ENCODE data around the gene ESYT1. TPM values are rescaled to one million over a fixed set of nuclear protein-coding genes. Genes with fewer than 3 reads are reported as not detected.

Gene ESYT1
- total and polyA plus RNA-seq, 4 experiments from 2014 or later = 249 to 690 (median 326) TPM

- H3K27me3 ChIP-seq (ENCODE audit: insufficient read depth, low read length) = peaks cover 6% of the 10 kb centered on the region
- H3K9me3 ChIP-seq (ENCODE audit: control insufficient read depth in 1 of 2, low read length in 2 of 2) = no peaks in the 10 kb centered on the region
- no peaks in the 10 kb centered on the region for H3K9me3 Mint-ChIP-seq
- no peaks in the 10 kb centered on the region for H3K36me3 ChIP-seq (ENCODE audit: insufficient read depth, low read length)
- intact Hi-C loops (cut with micrococcal nuclease) = no loop called here
- ChIA-PET CTCF (ENCODE audit: partially characterized antibody) (interaction anchor here (0.6 to 3.0 kb wide), 5 partner anchors 15 to 39 kb away, joined by 3 to 23 read pairs (median 3); partner anchors contain the start of genes PA2G4 and ZC3H10), POLR2A (ENCODE audit: partially characterized antibody) (interaction anchor here (0.7 to 0.9 kb wide), 2 partner anchors 16 to 17 kb away, joined by 3 to 4 read pairs; partner anchors contain the start of gene PA2G4)
- H3K4me1 Mint-ChIP-seq = no peaks in the 10 kb centered on the region
- H3K4me3 ChIP-seq (ENCODE audit: low read length in 2 of 2) = no peak overlapping the region
- H3K27ac Mint-ChIP-seq = no peak overlapping the region
- no peak overlapping the region for H3K27ac ChIP-seq (ENCODE audit: low read depth, low read length)
- no peaks in the 10 kb centered on the region for H3K4me1 ChIP-seq (ENCODE audit: insufficient read depth, low read length)
- H3K36me3 Mint-ChIP-seq = no peaks in the 10 kb centered on the region
- no peak overlapping the region for H3K4me3 Mint-ChIP-seq
- no peak for DNase-seq
- H3K27me3 Mint-ChIP-seq = peaks cover 0 to 3% of the 10 kb centered on the region in 2 donors
Observed at GRCh38 chr12:56086608-56087007, 41.5 kb upstream of the ESYT1 start.

GRCh38 chr12:56087220-56087619 lies 40.8 kb upstream of the ESYT1 start:
- intact Hi-C loops (cut with micrococcal nuclease) = no loop called here
- peaks cover 0 to 3% of the 10 kb centered on the region in 2 donors for H3K27me3 Mint-ChIP-seq

GRCh38 chr12:56097738-56098137 lies 30.3 kb upstream of the ESYT1 start:
- H3K36me3 Mint-ChIP-seq = no peaks in the 10 kb centered on the region

More at GRCh38 chr12:56087220-56087619, 40.8 kb upstream of the ESYT1 start:
- CTCF ChIA-PET (ENCODE audit: partially characterized antibody) = no interaction called here
- Mint-ChIP-seq H3K4me1 (no peaks in the 10 kb centered on the region), H3K27ac (peak overlapping the region in 1 of 7 donors; percentile 63), H3K4me3 (no peak overlapping the region), H3K9me3 (no peaks in the 10 kb centered on the region), H3K36me3 (no peaks in the 10 kb centered on the region)
- DNase-seq = no peak
- Histone ChIP-seq H3K4me1 (ENCODE audit: insufficient read depth, low read length) (no peaks in the 10 kb centered on the region), H3K4me3 (ENCODE audit: low read length in 2 of 2) (no peak overlapping the region), H3K36me3 (ENCODE audit: insufficient read depth, low read length) (no peaks in the 10 kb centered on the region), H3K9me3 (ENCODE audit: control insufficient read depth in 1 of 2, low read length in 2 of 2) (no peaks in the 10 kb centered on the region), H3K27ac (ENCODE audit: low read depth, low read length) (no peak overlapping the region), H3K27me3 (ENCODE audit: insufficient read depth, low read length) (peaks cover 6% of the 10 kb centered on the region)
- POLR2A ChIA-PET (ENCODE audit: partially characterized antibody) = no interaction called here

DNA sequence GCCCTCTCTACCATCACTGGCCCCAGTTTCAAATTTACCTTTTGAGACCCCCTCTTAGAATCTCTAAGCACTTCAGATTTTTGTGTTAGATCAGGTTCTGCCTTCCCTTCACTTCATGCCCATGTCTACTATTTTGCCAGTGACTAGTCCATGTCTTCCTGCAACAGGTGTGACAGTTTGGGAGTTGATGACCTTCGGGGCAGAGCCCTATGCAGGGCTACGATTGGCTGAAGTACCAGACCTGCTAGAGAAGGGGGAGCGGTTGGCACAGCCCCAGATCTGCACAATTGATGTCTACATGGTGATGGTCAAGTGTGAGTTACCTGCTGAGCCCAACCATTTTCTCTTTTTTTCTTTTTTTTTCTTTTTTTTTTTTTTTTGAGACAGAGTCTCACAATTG lies 29.5 kb upstream of the ESYT1 start:
- Histone ChIP-seq H3K27me3 (ENCODE audit: insufficient read depth, low read length) (no peaks in the 10 kb centered on the region), H3K36me3 (ENCODE audit: insufficient read depth, low read length) (no peaks in the 10 kb centered on the region), H3K27ac (ENCODE audit: low read depth, low read length) (no peak overlapping the region), H3K4me1 (ENCODE audit: insufficient read depth, low read length) (peaks cover 23% of the 10 kb centered on the region), H3K9me3 (ENCODE audit: control insufficient read depth in 1 of 2, low read length in 2 of 2) (no peaks in the 10 kb centered on the region), H3K4me3 (ENCODE audit: low read length in 2 of 2) (no peak overlapping the region)
- no peak for DNase-seq
- intact Hi-C loops (cut with micrococcal nuclease) = no loop called here
- no peak overlapping the region for H3K4me3 Mint-ChIP-seq
- ChIA-PET POLR2A (ENCODE audit: partially characterized antibody) (interaction anchor here (0.6 kb wide), 1 partner anchor 48 kb away, joined by 5 read pairs; no protein-coding TSS in a partner anchor), CTCF (ENCODE audit: partially characterized antibody) (interaction anchor here (1.0 to 6.1 kb wide), 3 partner anchors 13 to 51 kb away, joined by 3 to 23 read pairs (median 5); no protein-coding TSS in a partner anchor)
- H3K36me3 Mint-ChIP-seq = no peaks in the 10 kb centered on the region
- peaks cover 3% of the 10 kb centered on the region in 2 donors for H3K27me3 Mint-ChIP-seq
- H3K4me1 Mint-ChIP-seq = peaks cover 21 to 28% (median 23%) of the 10 kb centered on the region in 4 donors
- H3K27ac Mint-ChIP-seq = no peak overlapping the region
- H3K9me3 Mint-ChIP-seq = no peaks in the 10 kb centered on the region

More at GRCh38 chr12:56097738-56098137, 30.3 kb upstream of the ESYT1 start:
- Mint-ChIP-seq H3K27me3 (peaks cover 3 to 4% of the 10 kb centered on the region in 2 donors), H3K9me3 (no peaks in the 10 kb centered on the region), H3K4me1 (peaks cover 14 to 20% (median 14%) of the 10 kb centered on the region in 4 donors), H3K4me3 (no peak overlapping the region), H3K27ac (peak overlapping the region in 2 of 7 donors; percentile 49 to 80)
- intact Hi-C loops (cut with micrococcal nuclease) = no loop called here
- POLR2A ChIA-PET (ENCODE audit: partially characterized antibody) = no interaction called here
- Histone ChIP-seq H3K27ac (ENCODE audit: low read depth, low read length) (no peak overlapping the region), H3K36me3 (ENCODE audit: insufficient read depth, low read length) (no peaks in the 10 kb centered on the region), H3K4me1 (ENCODE audit: insufficient read depth, low read length) (peaks cover 14% of the 10 kb centered on the region), H3K4me3 (ENCODE audit: low read length in 2 of 2) (no peak overlapping the region), H3K27me3 (ENCODE audit: insufficient read depth, low read length) (no peaks in the 10 kb centered on the region), H3K9me3 (ENCODE audit: control insufficient read depth in 1 of 2, low read length in 2 of 2) (no peaks in the 10 kb centered on the region)
- CTCF ChIA-PET (ENCODE audit: partially characterized antibody) = interaction anchor here (2.2 kb wide), 1 partner anchor 12 kb away, joined by 5 read pairs; no protein-coding TSS in a partner anchor
- no peak for DNase-seq

DNA sequence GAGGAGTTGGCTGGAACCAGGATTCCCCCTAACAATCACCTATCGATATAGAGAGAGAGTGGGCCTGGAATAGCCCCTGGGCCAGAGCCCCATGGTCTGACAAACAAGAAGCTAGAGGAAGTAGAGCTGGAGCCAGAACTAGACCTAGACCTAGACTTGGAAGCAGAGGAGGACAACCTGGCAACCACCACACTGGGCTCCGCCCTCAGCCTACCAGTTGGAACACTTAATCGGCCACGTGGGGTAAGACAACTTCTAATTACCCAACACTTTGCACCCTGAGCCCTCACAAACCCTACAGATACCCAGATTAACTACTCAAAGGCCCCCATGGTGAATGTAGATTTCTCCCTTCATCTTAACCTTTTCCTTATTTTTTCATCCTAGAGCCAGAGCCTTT lies 28.3 kb upstream of the ESYT1 start:
- H3K4me3 Mint-ChIP-seq = peak overlapping the region in 1 of 8 donors; percentile 17

GRCh38 chr12:56101045-56101444 lies 27.0 kb upstream of the ESYT1 start:
- no peaks in the 10 kb centered on the region for H3K27me3 ChIP-seq (ENCODE audit: insufficient read depth, low read length)
- peaks cover 37% of the 10 kb centered on the region for H3K4me1 ChIP-seq (ENCODE audit: insufficient read depth, low read length)
- Mint-ChIP-seq H3K36me3 (peaks cover under 1 to 16% of the 10 kb centered on the region in 2 donors), H3K27ac (peak overlapping the region in 5 of 7 donors; percentile 37 to 100 (median 98)), H3K27me3 (peaks cover 0 to 1% of the 10 kb centered on the region in 2 donors), H3K4me1 (peaks cover 29 to 50% (median 39%) of the 10 kb centered on the region in 4 donors), H3K9me3 (no peaks in the 10 kb centered on the region), H3K4me3 (no peak overlapping the region)
- H3K27ac ChIP-seq (ENCODE audit: low read depth, low read length) = peak overlapping the region; percentile 82
- ChIA-PET POLR2A (ENCODE audit: partially characterized antibody) (interaction anchor here (10.8 kb wide), 1 partner anchor 17 kb away, joined by 324 read pairs; the partner anchor contains the start of genes RPL41 and ZC3H10), CTCF (ENCODE audit: partially characterized antibody) (interaction anchor here (0.7 to 6.1 kb wide), 4 partner anchors 16 to 105 kb away, joined by 3 to 23 read pairs (median 4); partner anchors contain the start of genes SMARCC2 and ZC3H10)
- no peaks in the 10 kb centered on the region for H3K36me3 ChIP-seq (ENCODE audit: insufficient read depth, low read length)
- H3K4me3 ChIP-seq (ENCODE audit: low read length in 2 of 2) = no peak overlapping the region
- intact Hi-C loops (cut with micrococcal nuclease) = loop anchor here (5.0 kb wide), 4 partner anchors 94 to 364 kb away; partner anchors contain the start of genes ORMDL2, PYM1 and SARNP
- DNase-seq = no peak
- H3K9me3 ChIP-seq (ENCODE audit: control insufficient read depth in 1 of 2, low read length in 2 of 2) = no peaks in the 10 kb centered on the region

More for the DNA sequence above, 28.3 kb upstream of the ESYT1 start:
- Mint-ChIP-seq H3K9me3 (no peaks in the 10 kb centered on the region), H3K36me3 (peaks cover 0 to 8% of the 10 kb centered on the region in 2 donors), H3K4me1 (peaks cover 22 to 38% (median 29%) of the 10 kb centered on the region in 4 donors), H3K27me3 (peaks cover 2 to 3% of the 10 kb centered on the region in 2 donors), H3K27ac (peak overlapping the region in 4 of 7 donors; percentile 35 to 70 (median 54))
- no peak overlapping the region for H3K27ac ChIP-seq (ENCODE audit: low read depth, low read length)
- no peak for DNase-seq
- intact Hi-C loops (cut with micrococcal nuclease) = loop anchor here (5.0 kb wide), 4 partner anchors 92 to 362 kb away; partner anchors contain the start of genes ORMDL2, PYM1 and SARNP
- H3K4me1 ChIP-seq (ENCODE audit: insufficient read depth, low read length) = peaks cover 26% of the 10 kb centered on the region
- CTCF ChIA-PET (ENCODE audit: partially characterized antibody) = interaction anchor here (1.0 to 6.1 kb wide), 4 partner anchors 14 to 53 kb away, joined by 3 to 23 read pairs (median 5); partner anchors contain the start of gene ZC3H10
- no peaks in the 10 kb centered on the region for H3K9me3 ChIP-seq (ENCODE audit: control insufficient read depth in 1 of 2, low read length in 2 of 2)
- POLR2A ChIA-PET (ENCODE audit: partially characterized antibody) = interaction anchor here (10.8 kb wide), 1 partner anchor 18 kb away, joined by 324 read pairs; the partner anchor contains the start of genes RPL41 and ZC3H10
- H3K36me3 ChIP-seq (ENCODE audit: insufficient read depth, low read length) = no peaks in the 10 kb centered on the region
- H3K4me3 ChIP-seq (ENCODE audit: low read length in 2 of 2) = no peak overlapping the region
- no peaks in the 10 kb centered on the region for H3K27me3 ChIP-seq (ENCODE audit: insufficient read depth, low read length)

- Mint-ChIP-seq H3K4me3 (peak overlapping the region; percentile 89 to 99 (median 96)), H3K36me3 (peaks cover 14 to 30% of the 10 kb centered on the region in 2 donors), H3K9me3 (no peaks in the 10 kb centered on the region), H3K27me3 (peaks cover 0 to under 1% of the 10 kb centered on the region in 2 donors), H3K4me1 (peaks cover 34 to 62% (median 48%) of the 10 kb centered on the region in 4 donors), H3K27ac (peak overlapping the region; percentile 97 to 100 (median 98))
- peak overlapping the region; percentile 82 for H3K27ac ChIP-seq (ENCODE audit: low read depth, low read length)
- ChIA-PET POLR2A (ENCODE audit: partially characterized antibody) (interaction anchor here (0.6 to 10.8 kb wide), 25 partner anchors 8 to 372 kb away, joined by 3 to 324 read pairs (median 8); partner anchors contain the start of genes DNAJC14, ERBB3, ESYT1 and GDF11), CTCF (ENCODE audit: partially characterized antibody) (interaction anchor here (0.7 to 7.9 kb wide), 6 partner anchors 16 to 62 kb away, joined by 3 to 68 read pairs (median 16); partner anchors contain the start of genes ERBB3, RPL41 and ZC3H10)
- peaks cover 10% of the 10 kb centered on the region for H3K36me3 ChIP-seq (ENCODE audit: insufficient read depth, low read length)
- H3K4me1 ChIP-seq (ENCODE audit: insufficient read depth, low read length) = peaks cover 49% of the 10 kb centered on the region
- intact Hi-C loops (cut with micrococcal nuclease) = loop anchor here (5.0 kb wide), 4 partner anchors 95 to 365 kb away; partner anchors contain the start of genes ORMDL2, PYM1 and SARNP
- no peaks in the 10 kb centered on the region for H3K9me3 ChIP-seq (ENCODE audit: control insufficient read depth in 1 of 2, low read length in 2 of 2)
- no peak for DNase-seq
- no peaks in the 10 kb centered on the region for H3K27me3 ChIP-seq (ENCODE audit: insufficient read depth, low read length)
- H3K4me3 ChIP-seq (ENCODE audit: low read length in 2 of 2) = peak overlapping the region; percentile 62 to 90
Observed at GRCh38 chr12:56102683-56103065, 25.4 kb upstream of the ESYT1 start.
